ENCODE results near the gene TESMIN. TPM values are rescaled to one million over a fixed set of nuclear protein-coding genes. Genes with fewer than 3 reads are reported as not detected.

TESMIN gene
- total RNA-seq, 1 experiment from 2014 or later, result 24.8 TPM

GRCh38 chr11:68661697-68662603 is 89.4 kb downstream of the TESMIN start:
- H2AFZ ChIP-seq (ENCODE audit: low read depth, low read length, poor library complexity, severe bottlenecking), result no peak overlapping the region
- TF ChIP-seq POLR2AphosphoS5 (IDR thresholded peaks at IDR 0.05; ENCODE audit: low read depth, low read length) (no peak), TCF7L2 (IDR thresholded peaks at IDR 0.05; ENCODE audit: borderline replicate concordance, extremely low read depth, insufficient read depth, insufficient read length) (no peak)
- no peak overlapping the region for H3K4me2 ChIP-seq (ENCODE audit: low read length)
- intact Hi-C loops (cut with micrococcal nuclease), result no loop called here
- no peaks in the 10 kb centered on the region for H4K20me1 ChIP-seq (ENCODE audit: insufficient read depth)
- H3K9ac ChIP-seq (ENCODE audit: low read length), result no peak overlapping the region
- no peaks in the 10 kb centered on the region for H3K79me2 ChIP-seq (ENCODE audit: insufficient read depth, low read length)
- H3K4me3 ChIP-seq (replicated peaks in 1 of 2; ENCODE audit: low read depth in 1 of 2, low read length in 2 of 2), result no peak overlapping the region
- ATAC-seq, result no peak
- POLR2A ChIA-PET, result no interaction called here
- DNase-seq (ENCODE audit: low read depth, low spot score), result no peak
- no peaks in the 10 kb centered on the region for H3K9me2 ChIP-seq (ENCODE audit: insufficient read depth)
- CTCF ChIA-PET, result no interaction called here
- H3K9me3 ChIP-seq (ENCODE audit: control insufficient read depth in 1 of 2, insufficient read depth in 1 of 2, low read depth in 1 of 2, low read length in 2 of 2), result no peaks in the 10 kb centered on the region
- H3K27ac ChIP-seq (ENCODE audit: low read depth, low read length), result no peak overlapping the region
- no peaks in the 10 kb centered on the region for H3K36me3 ChIP-seq (ENCODE audit: control insufficient read depth in 1 of 2, insufficient read depth in 2 of 2, low read length in 2 of 2)
- RAD21 ChIA-PET (ENCODE audit: low non-redundant PET in 1 of 2, low total read pairs in 2 of 2, uncharacterized antibody in 2 of 2, unreplicated experiment in 2 of 2), result no interaction called here
- H3K4me1 ChIP-seq (ENCODE audit: control insufficient read depth in 1 of 2, insufficient read depth in 2 of 2, low read length in 2 of 2), result no peaks in the 10 kb centered on the region
- H3K27me3 ChIP-seq (ENCODE audit: insufficient read depth, low read length), result no peaks in the 10 kb centered on the region; the same call in 1 of the 2 replicates
- BruUV-seq (replicated peaks), result no TSS peak

GRCh38 chr11:68661014-68661413 is 90.3 kb downstream of the TESMIN start:
- ChIA-PET CTCF (no interaction called here), POLR2A (no interaction called here), RAD21 (ENCODE audit: low non-redundant PET in 1 of 2, low total read pairs in 2 of 2, uncharacterized antibody in 2 of 2, unreplicated experiment in 2 of 2) (no interaction called here)
- H3K36me3 ChIP-seq (ENCODE audit: control insufficient read depth in 1 of 2, insufficient read depth in 2 of 2, low read length in 2 of 2), result no peaks in the 10 kb centered on the region
- no peak overlapping the region for H3K4me3 ChIP-seq (replicated peaks in 1 of 2; ENCODE audit: low read depth in 1 of 2, low read length in 2 of 2)
- no peaks in the 10 kb centered on the region for H4K20me1 ChIP-seq (ENCODE audit: insufficient read depth)
- H3K9me2 ChIP-seq (ENCODE audit: insufficient read depth), result no peaks in the 10 kb centered on the region
- BruUV-seq (replicated peaks), result no TSS peak
- TF ChIP-seq, protein P1, sequence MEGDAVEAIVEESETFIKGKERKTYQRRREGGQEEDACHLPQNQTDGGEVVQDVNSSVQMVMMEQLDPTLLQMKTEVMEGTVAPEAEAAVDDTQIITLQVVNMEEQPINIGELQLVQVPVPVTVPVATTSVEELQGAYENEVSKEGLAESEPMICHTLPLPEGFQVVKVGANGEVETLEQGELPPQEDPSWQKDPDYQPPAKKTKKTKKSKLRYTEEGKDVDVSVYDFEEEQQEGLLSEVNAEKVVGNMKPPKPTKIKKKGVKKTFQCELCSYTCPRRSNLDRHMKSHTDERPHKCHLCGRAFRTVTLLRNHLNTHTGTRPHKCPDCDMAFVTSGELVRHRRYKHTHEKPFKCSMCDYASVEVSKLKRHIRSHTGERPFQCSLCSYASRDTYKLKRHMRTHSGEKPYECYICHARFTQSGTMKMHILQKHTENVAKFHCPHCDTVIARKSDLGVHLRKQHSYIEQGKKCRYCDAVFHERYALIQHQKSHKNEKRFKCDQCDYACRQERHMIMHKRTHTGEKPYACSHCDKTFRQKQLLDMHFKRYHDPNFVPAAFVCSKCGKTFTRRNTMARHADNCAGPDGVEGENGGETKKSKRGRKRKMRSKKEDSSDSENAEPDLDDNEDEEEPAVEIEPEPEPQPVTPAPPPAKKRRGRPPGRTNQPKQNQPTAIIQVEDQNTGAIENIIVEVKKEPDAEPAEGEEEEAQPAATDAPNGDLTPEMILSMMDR (IDR thresholded peaks at IDR 0.05 in 2 of 3, conservative IDR thresholded peaks at IDR 0.05 in 1 of 3; ENCODE audit: borderline replicate concordance in 1 of 3, insufficient read depth in 1 of 3, low read depth in 2 of 3, low read length in 2 of 3), result no peak
- TF ChIP-seq ZBTB33 (IDR thresholded peaks at IDR 0.05; ENCODE audit: extremely low read depth, insufficient replicate concordance, low read length) (no peak), JUND (IDR thresholded peaks at IDR 0.05) (no peak), EZH2phosphoT487 (IDR thresholded peaks at IDR 0.05; ENCODE audit: borderline replicate concordance) (no peak), FOSL1 (IDR thresholded peaks at IDR 0.05; ENCODE audit: low read depth) (no peak), ELF1 (IDR thresholded peaks at IDR 0.05; ENCODE audit: borderline replicate concordance, low read depth) (no peak), EZH2 (IDR thresholded peaks at IDR 0.05) (no peak), POLR2AphosphoS5 (IDR thresholded peaks at IDR 0.05; ENCODE audit: low read depth, low read length) (no peak), TCF7L2 (IDR thresholded peaks at IDR 0.05; ENCODE audit: borderline replicate concordance, extremely low read depth, insufficient read depth, insufficient read length) (no peak), SP1 (IDR thresholded peaks at IDR 0.05; ENCODE audit: low read depth) (no peak)
- TF ChIP-seq, protein P2, sequence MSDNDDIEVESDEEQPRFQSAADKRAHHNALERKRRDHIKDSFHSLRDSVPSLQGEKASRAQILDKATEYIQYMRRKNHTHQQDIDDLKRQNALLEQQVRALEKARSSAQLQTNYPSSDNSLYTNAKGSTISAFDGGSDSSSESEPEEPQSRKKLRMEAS (IDR thresholded peaks at IDR 0.05), result no peak
- H3K4me2 ChIP-seq (ENCODE audit: low read length), result no peak overlapping the region
- DNase-seq (ENCODE audit: low read depth, low spot score) (no peak), ATAC-seq (no peak)
- intact Hi-C loops (cut with micrococcal nuclease), result no loop called here
- no peak overlapping the region for H2AFZ ChIP-seq (ENCODE audit: low read depth, low read length, poor library complexity, severe bottlenecking)
- H3K27ac ChIP-seq (ENCODE audit: low read depth, low read length), result no peak overlapping the region
- H3K27me3 ChIP-seq (ENCODE audit: insufficient read depth, low read length), result no peaks in the 10 kb centered on the region
- H3K9ac ChIP-seq (ENCODE audit: low read length), result no peak overlapping the region
- H3K79me2 ChIP-seq (ENCODE audit: insufficient read depth, low read length), result no peaks in the 10 kb centered on the region
- no peaks in the 10 kb centered on the region for H3K9me3 ChIP-seq (ENCODE audit: control insufficient read depth in 1 of 2, insufficient read depth in 1 of 2, low read depth in 1 of 2, low read length in 2 of 2)
- H3K4me1 ChIP-seq (ENCODE audit: control insufficient read depth in 1 of 2, insufficient read depth in 2 of 2, low read length in 2 of 2), result no peaks in the 10 kb centered on the region
